ENCODE results near the gene PDE4D.
A peak's percentile ranks its signal among the peaks of the same experiment; 100 is the strongest.

PDE4D gene

GRCh38 chr5:59553992-59554391 lies 339.5 kb downstream of the PDE4D start:
- H3K27ac ChIP-seq (ENCODE audit: low read depth, low read length), result no peak overlapping the region
- H3K27me3 ChIP-seq (ENCODE audit: control insufficient read depth in 1 of 2, insufficient read depth in 2 of 2, low read length in 2 of 2), result no peaks in the 10 kb centered on the region
- H3K36me3 ChIP-seq (ENCODE audit: control insufficient read depth in 1 of 2, insufficient read depth in 2 of 2, low read length in 2 of 2), result no peaks in the 10 kb centered on the region
- no peaks in the 10 kb centered on the region for H3K9me3 ChIP-seq (ENCODE audit: control insufficient read depth in 1 of 2, low read length in 2 of 2)
- H3K4me3 ChIP-seq (ENCODE audit: low read depth in 1 of 2, low read length in 2 of 2), result no peak overlapping the region
- no peak overlapping the region for H3K9ac ChIP-seq (ENCODE audit: low read depth in 1 of 2, low read length in 2 of 2)
- H3K4me1 ChIP-seq (ENCODE audit: control insufficient read depth in 1 of 2, insufficient read depth in 2 of 2, low read length in 2 of 2), result peaks cover 0 to 4% of the 10 kb centered on the region in 2 donors

GRCh38 chr5:59548807-59549357 lies 344.6 kb downstream of the PDE4D start:
- Histone ChIP-seq H3K9ac (ENCODE audit: low read depth in 1 of 2, low read length in 2 of 2) (no peak overlapping the region), H3K4me1 (ENCODE audit: control insufficient read depth in 1 of 2, insufficient read depth in 2 of 2, low read length in 2 of 2) (peaks cover 5 to 13% of the 10 kb centered on the region in 2 donors), H3K4me3 (ENCODE audit: low read depth in 1 of 2, low read length in 2 of 2) (no peak overlapping the region), H3K27ac (ENCODE audit: low read depth, low read length) (no peak overlapping the region), H3K27me3 (ENCODE audit: control insufficient read depth in 1 of 2, insufficient read depth in 2 of 2, low read length in 2 of 2) (no peaks in the 10 kb centered on the region), H3K9me3 (ENCODE audit: control insufficient read depth in 1 of 2, low read length in 2 of 2) (no peaks in the 10 kb centered on the region), H3K36me3 (ENCODE audit: control insufficient read depth in 1 of 2, insufficient read depth in 2 of 2, low read length in 2 of 2) (no peaks in the 10 kb centered on the region)

GRCh38 chr5:59547731-59548130 lies 345.8 kb downstream of the PDE4D start:
- H3K9ac ChIP-seq (ENCODE audit: low read depth in 1 of 2, low read length in 2 of 2), result no peak overlapping the region
- no peaks in the 10 kb centered on the region for H3K27me3 ChIP-seq (ENCODE audit: control insufficient read depth in 1 of 2, insufficient read depth in 2 of 2, low read length in 2 of 2)
- no peaks in the 10 kb centered on the region for H3K36me3 ChIP-seq (ENCODE audit: control insufficient read depth in 1 of 2, insufficient read depth in 2 of 2, low read length in 2 of 2)
- H3K4me3 ChIP-seq (ENCODE audit: low read depth in 1 of 2, low read length in 2 of 2), result no peak overlapping the region
- H3K4me1 ChIP-seq (ENCODE audit: control insufficient read depth in 1 of 2, insufficient read depth in 2 of 2, low read length in 2 of 2), result peaks cover 16 to 22% of the 10 kb centered on the region in 2 donors
- H3K9me3 ChIP-seq (ENCODE audit: control insufficient read depth in 1 of 2, low read length in 2 of 2), result no peaks in the 10 kb centered on the region
- no peak overlapping the region for H3K27ac ChIP-seq (ENCODE audit: low read depth, low read length)

GRCh38 chr5:59544573-59544972 lies 349.0 kb downstream of the PDE4D start:
- Histone ChIP-seq H3K4me1 (ENCODE audit: control insufficient read depth in 1 of 2, insufficient read depth in 2 of 2, low read length in 2 of 2) (peaks cover 28 to 37% of the 10 kb centered on the region in 2 donors), H3K4me3 (ENCODE audit: low read depth in 1 of 2, low read length in 2 of 2) (no peak overlapping the region), H3K9ac (ENCODE audit: low read depth in 1 of 2, low read length in 2 of 2) (no peak overlapping the region), H3K36me3 (ENCODE audit: control insufficient read depth in 1 of 2, insufficient read depth in 2 of 2, low read length in 2 of 2) (no peaks in the 10 kb centered on the region), H3K9me3 (ENCODE audit: control insufficient read depth in 1 of 2, low read length in 2 of 2) (no peaks in the 10 kb centered on the region), H3K27ac (ENCODE audit: low read depth, low read length) (no peak overlapping the region), H3K27me3 (ENCODE audit: control insufficient read depth in 1 of 2, insufficient read depth in 2 of 2, low read length in 2 of 2) (no peaks in the 10 kb centered on the region)

- Histone ChIP-seq H3K4me3 (ENCODE audit: low read depth in 1 of 2, low read length in 2 of 2) (no peak overlapping the region), H3K27ac (ENCODE audit: low read depth, low read length) (no peak overlapping the region), H3K4me1 (ENCODE audit: control insufficient read depth in 1 of 2, insufficient read depth in 2 of 2, low read length in 2 of 2) (peaks cover 28 to 37% of the 10 kb centered on the region in 2 donors), H3K36me3 (ENCODE audit: control insufficient read depth in 1 of 2, insufficient read depth in 2 of 2, low read length in 2 of 2) (no peaks in the 10 kb centered on the region), H3K9me3 (ENCODE audit: control insufficient read depth in 1 of 2, low read length in 2 of 2) (no peaks in the 10 kb centered on the region), H3K27me3 (ENCODE audit: control insufficient read depth in 1 of 2, insufficient read depth in 2 of 2, low read length in 2 of 2) (no peaks in the 10 kb centered on the region), H3K9ac (ENCODE audit: low read depth in 1 of 2, low read length in 2 of 2) (no peak overlapping the region)
These were observed 349.6 kb downstream of the PDE4D start for GRCh38 chr5:59543821-59544442.

GRCh38 chr5:59542851-59543820 lies 350.4 kb downstream of the PDE4D start:
- H3K27me3 ChIP-seq (ENCODE audit: control insufficient read depth in 1 of 2, insufficient read depth in 2 of 2, low read length in 2 of 2), result no peaks in the 10 kb centered on the region
- peaks cover 28 to 37% of the 10 kb centered on the region in 2 donors for H3K4me1 ChIP-seq (ENCODE audit: control insufficient read depth in 1 of 2, insufficient read depth in 2 of 2, low read length in 2 of 2)
- H3K9me3 ChIP-seq (ENCODE audit: control insufficient read depth in 1 of 2, low read length in 2 of 2), result no peaks in the 10 kb centered on the region
- H3K4me3 ChIP-seq (ENCODE audit: low read depth in 1 of 2, low read length in 2 of 2), result no peak overlapping the region
- H3K27ac ChIP-seq (ENCODE audit: low read depth, low read length), result peak overlapping the region; percentile 30
- no peaks in the 10 kb centered on the region for H3K36me3 ChIP-seq (ENCODE audit: control insufficient read depth in 1 of 2, insufficient read depth in 2 of 2, low read length in 2 of 2)
- H3K9ac ChIP-seq (ENCODE audit: low read depth in 1 of 2, low read length in 2 of 2), result no peak overlapping the region

- no peak overlapping the region for H3K9ac ChIP-seq (ENCODE audit: low read depth in 1 of 2, low read length in 2 of 2)
- H3K36me3 ChIP-seq (ENCODE audit: control insufficient read depth in 1 of 2, insufficient read depth in 2 of 2, low read length in 2 of 2), result no peaks in the 10 kb centered on the region
- H3K27me3 ChIP-seq (ENCODE audit: control insufficient read depth in 1 of 2, insufficient read depth in 2 of 2, low read length in 2 of 2), result no peaks in the 10 kb centered on the region
- H3K9me3 ChIP-seq (ENCODE audit: control insufficient read depth in 1 of 2, low read length in 2 of 2), result no peaks in the 10 kb centered on the region
- no peak overlapping the region for H3K4me3 ChIP-seq (ENCODE audit: low read depth in 1 of 2, low read length in 2 of 2)
- peaks cover 28 to 37% of the 10 kb centered on the region in 2 donors for H3K4me1 ChIP-seq (ENCODE audit: control insufficient read depth in 1 of 2, insufficient read depth in 2 of 2, low read length in 2 of 2)
- H3K27ac ChIP-seq (ENCODE audit: low read depth, low read length), result no peak overlapping the region
These were observed 351.2 kb downstream of the PDE4D start for GRCh38 chr5:59542306-59542705.

- no peak overlapping the region for H3K4me3 ChIP-seq (ENCODE audit: low read depth in 1 of 2, low read length in 2 of 2)
- H3K9me3 ChIP-seq (ENCODE audit: control insufficient read depth in 1 of 2, low read length in 2 of 2), result no peaks in the 10 kb centered on the region
- no peaks in the 10 kb centered on the region for H3K27me3 ChIP-seq (ENCODE audit: control insufficient read depth in 1 of 2, insufficient read depth in 2 of 2, low read length in 2 of 2)
- H3K4me1 ChIP-seq (ENCODE audit: control insufficient read depth in 1 of 2, insufficient read depth in 2 of 2, low read length in 2 of 2), result peaks cover 28 to 37% of the 10 kb centered on the region in 2 donors
- no peak overlapping the region for H3K9ac ChIP-seq (ENCODE audit: low read depth in 1 of 2, low read length in 2 of 2)
- no peak overlapping the region for H3K27ac ChIP-seq (ENCODE audit: low read depth, low read length)
- no peaks in the 10 kb centered on the region for H3K36me3 ChIP-seq (ENCODE audit: control insufficient read depth in 1 of 2, insufficient read depth in 2 of 2, low read length in 2 of 2)
These were observed 353.2 kb downstream of the PDE4D start for GRCh38 chr5:59540366-59540765.

- peaks cover 21 to 26% of the 10 kb centered on the region in 2 donors for H3K4me1 ChIP-seq (ENCODE audit: control insufficient read depth in 1 of 2, insufficient read depth in 2 of 2, low read length in 2 of 2)
- no peak overlapping the region for H3K27ac ChIP-seq (ENCODE audit: low read depth, low read length)
- H3K9me3 ChIP-seq (ENCODE audit: control insufficient read depth in 1 of 2, low read length in 2 of 2), result no peaks in the 10 kb centered on the region
- H3K27me3 ChIP-seq (ENCODE audit: control insufficient read depth in 1 of 2, insufficient read depth in 2 of 2, low read length in 2 of 2), result no peaks in the 10 kb centered on the region
- no peaks in the 10 kb centered on the region for H3K36me3 ChIP-seq (ENCODE audit: control insufficient read depth in 1 of 2, insufficient read depth in 2 of 2, low read length in 2 of 2)
- no peak overlapping the region for H3K4me3 ChIP-seq (ENCODE audit: low read depth in 1 of 2, low read length in 2 of 2)
- H3K9ac ChIP-seq (ENCODE audit: low read depth in 1 of 2, low read length in 2 of 2), result no peak overlapping the region
These were observed 354.8 kb downstream of the PDE4D start for GRCh38 chr5:59538750-59539121.

Data from duodenal mucosa (tissue), 2 donors.